NCI-H2196 (cell line): ENCODE measurements around the gene MAP3K19.
"Not testable (repeated sequence)": the region's sequence is repeated elsewhere in the genome, so short reads cannot be mapped to it uniquely, and the experiment has no call there.

Experiments
- DNase-seq: peaks from one replicate; lab custom pipeline; 2025; ENCODE audit not compliant: unreplicated experiment; lab: John Stamatoyannopoulos, UW

The MAP3K19 gene, protein sequence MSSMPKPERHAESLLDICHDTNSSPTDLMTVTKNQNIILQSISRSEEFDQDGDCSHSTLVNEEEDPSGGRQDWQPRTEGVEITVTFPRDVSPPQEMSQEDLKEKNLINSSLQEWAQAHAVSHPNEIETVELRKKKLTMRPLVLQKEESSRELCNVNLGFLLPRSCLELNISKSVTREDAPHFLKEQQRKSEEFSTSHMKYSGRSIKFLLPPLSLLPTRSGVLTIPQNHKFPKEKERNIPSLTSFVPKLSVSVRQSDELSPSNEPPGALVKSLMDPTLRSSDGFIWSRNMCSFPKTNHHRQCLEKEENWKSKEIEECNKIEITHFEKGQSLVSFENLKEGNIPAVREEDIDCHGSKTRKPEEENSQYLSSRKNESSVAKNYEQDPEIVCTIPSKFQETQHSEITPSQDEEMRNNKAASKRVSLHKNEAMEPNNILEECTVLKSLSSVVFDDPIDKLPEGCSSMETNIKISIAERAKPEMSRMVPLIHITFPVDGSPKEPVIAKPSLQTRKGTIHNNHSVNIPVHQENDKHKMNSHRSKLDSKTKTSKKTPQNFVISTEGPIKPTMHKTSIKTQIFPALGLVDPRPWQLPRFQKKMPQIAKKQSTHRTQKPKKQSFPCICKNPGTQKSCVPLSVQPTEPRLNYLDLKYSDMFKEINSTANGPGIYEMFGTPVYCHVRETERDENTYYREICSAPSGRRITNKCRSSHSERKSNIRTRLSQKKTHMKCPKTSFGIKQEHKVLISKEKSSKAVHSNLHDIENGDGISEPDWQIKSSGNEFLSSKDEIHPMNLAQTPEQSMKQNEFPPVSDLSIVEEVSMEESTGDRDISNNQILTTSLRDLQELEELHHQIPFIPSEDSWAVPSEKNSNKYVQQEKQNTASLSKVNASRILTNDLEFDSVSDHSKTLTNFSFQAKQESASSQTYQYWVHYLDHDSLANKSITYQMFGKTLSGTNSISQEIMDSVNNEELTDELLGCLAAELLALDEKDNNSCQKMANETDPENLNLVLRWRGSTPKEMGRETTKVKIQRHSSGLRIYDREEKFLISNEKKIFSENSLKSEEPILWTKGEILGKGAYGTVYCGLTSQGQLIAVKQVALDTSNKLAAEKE (N-terminal part only)

DNA sequence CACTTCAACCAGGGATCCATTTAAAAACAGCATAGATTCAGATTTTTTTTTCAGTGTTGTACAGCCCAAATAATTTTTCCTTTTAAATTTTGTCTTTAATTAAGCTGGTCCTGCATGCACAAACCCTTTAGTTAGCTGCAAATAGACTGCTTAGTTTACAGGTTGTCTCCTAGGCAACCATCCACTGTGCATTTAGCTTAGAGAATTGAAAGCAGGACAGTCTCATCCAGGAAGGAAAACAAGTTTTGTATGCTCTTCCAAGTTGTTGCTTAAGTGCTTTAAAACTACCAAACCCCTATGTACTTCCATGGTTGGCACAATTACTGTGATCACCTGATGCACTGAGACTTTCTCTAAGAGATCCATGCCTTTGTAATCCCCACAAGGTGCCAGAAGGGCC lies at the start of gene MAP3K19:
TSS of gene MAP3K19 (minus strand) at position 148 of the 400 bp plus-strand sequence. CDS start 22,800 bp downstream, outside the sequence.
- DNase-seq: peak; percentile 22

DNA sequence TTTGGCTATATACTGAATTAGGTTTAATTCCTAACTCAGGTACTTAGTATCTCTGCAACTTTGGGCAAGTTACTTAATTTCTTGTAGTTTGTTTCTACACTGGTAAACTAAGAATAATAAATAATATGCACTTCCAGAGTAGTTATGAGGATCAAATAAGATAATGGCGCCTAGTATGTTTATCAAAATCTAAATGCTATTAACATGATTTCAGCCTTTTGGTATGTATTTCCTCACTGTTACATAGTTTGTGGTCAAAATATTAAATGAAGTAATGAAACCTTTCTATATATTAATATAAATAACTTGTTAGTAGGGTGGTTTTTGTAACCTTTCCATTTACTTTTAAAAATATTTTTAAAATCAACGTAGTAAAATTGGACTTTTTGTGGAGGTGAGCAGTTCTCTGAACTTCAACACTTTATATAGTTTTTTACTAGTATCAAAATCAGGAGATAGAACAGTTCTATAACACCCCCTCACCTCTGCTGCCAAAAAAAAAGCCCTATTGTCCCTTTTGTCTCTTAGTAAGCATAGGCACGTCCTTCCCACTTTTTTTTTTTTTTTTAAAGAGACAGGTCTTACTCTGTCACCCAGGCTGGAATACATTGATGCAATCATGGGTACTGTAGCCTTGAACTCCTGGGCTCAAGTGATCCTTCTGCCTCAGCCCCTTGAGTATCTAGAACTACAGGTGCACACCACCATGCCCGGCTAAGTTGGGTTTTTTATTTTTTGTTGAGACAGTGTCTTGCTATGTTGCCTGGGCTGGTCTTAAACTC lies 49.6 kb upstream of the MAP3K19 start:
- no peak for DNase-seq

DNA sequence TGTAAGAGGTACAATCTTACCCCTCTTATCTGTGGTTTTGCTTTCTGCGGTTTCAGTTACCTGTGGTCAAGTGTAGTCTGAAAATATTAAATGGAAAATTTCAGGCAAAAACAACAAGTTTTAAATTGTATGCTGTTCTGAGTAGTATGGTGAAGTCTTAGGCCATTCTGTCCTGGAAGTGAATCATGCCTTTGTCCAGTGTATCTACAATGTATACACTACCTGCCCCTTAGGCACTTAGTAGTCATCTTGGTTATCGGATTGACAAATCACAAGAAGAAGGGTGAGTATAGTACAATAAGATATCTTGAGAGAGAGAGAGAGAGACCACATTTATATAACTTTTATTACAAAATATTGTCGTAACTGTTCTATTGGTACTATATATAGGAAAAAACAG lies 48.3 kb upstream of the MAP3K19 start:
- no peak for DNase-seq

DNA sequence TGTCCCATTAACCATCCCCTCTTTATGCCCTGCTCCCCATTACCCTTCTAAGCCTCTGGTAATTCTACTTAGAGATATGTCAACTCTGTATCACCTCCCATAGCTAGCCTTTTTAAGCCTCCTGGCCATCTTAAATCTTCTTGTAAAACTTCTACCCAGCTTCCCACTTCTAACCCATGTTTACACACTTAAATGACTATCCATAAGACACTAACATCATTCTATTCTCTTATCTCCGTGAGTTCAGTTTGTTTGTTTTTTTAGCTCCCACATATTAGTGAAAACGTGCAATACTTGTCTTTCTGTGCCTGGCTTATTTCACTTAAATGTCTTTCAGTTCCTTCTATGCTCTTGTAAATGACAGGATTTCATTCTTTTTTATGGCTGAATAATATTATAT lies 47.3 kb upstream of the MAP3K19 start:
- DNase-seq: no peak

DNA sequence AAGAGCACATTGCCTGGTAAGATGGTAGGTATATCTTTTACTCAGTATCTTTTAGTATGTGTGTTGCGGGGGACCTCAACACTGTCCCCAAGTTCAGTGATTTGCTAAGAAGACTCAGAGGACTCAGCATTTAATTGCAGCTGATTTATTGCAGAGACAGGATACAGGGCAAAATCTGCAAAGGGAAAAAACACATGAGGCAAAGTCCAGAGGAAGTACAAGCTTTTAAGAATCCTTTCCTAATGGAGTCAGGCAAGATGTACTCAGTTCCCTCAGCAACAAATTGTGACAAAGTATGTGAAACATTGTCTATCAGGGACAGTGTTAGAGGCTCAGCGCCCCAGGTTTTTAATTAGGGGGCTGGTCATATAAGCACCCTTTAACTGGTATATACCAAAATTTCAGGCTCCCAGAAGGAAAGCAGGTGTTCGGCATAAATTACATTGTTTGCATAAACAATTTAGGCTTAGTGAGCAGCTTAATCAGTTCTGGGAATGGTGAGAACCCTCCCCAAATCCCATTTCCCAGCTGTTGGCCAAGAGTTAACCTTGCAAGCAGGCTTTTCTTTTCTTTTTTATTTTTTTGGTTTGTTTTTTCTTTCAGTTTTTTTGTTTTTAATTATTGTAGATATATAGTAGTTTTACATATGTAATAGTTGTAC lies 46.6 kb upstream of the MAP3K19 start:
- no peak for DNase-seq

DNA sequence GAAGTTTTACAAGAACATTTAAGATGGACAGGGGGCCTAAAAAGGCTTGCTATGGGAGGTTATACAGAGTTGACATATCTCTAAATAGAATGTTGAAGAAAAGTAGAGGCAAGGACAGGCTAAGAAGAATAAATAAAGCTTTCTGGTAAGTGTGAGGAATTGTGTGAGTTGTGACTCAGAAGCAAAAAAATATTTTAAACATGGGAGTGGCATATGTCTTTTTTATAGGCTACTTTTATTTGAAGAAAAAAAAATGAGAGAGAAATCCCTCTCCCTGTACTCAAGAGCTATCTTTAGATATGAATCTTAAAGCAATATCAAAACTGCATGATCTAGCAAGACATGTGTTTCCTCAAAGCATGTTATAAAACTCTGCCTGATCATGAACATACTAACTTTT lies 45.9 kb upstream of the MAP3K19 start:
- no peak for DNase-seq

DNA sequence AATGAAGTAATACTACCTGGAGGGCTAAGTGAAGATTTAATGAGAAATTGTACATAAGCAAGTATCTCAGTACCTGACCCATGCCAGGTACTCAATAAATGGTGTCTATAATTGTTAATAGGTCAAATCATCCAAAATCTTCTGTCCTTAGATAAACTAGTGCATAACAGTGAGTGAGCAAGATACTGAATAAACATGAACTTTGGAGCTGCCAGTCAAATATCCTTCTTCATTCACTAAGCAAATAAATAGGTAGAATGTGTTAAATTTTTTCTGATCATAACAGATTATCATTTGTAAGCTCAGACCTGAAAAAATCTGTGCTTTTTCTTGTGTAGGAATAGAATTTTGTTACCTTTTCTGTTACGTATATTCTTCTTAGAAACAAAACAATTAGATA lies 44.4 kb upstream of the MAP3K19 start:
- no peak for DNase-seq

DNA sequence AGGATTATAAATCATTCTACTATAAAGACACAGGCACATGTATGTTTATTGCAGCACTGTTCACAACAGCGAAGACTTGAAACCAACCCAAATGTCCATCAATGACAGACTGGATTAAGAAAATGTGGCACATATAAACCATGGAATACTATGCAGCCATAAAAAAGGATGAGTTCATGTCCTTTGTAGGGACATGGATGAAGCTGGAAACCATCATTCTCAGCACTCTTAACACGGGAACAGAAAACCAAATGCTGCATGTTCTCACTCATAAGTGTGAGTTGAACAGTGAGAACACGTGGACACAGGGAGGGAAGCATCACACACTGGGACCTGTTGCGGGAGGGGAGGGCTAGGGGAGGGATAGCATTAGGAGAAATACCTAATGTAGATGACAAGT lies 42.4 kb upstream of the MAP3K19 start:
- DNase-seq: not testable (repeated sequence)

DNA sequence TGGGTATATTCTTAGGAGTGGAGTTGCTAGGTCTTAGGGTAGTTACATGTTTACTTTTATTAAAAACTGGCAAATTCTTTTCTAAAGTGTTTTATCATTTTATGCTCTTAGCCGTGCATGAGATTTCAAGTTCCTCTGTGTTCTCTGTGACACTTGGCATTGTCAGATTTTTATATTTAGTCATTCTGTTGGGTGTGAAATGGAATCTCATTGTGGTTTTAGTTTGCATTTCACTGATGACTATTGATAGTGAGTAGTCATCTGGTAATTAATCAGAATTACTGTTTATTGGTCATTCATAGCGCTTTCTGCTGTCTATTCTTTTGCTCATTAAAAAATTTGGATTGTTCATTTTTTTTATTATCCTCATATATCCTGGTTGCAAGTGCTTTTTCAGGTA lies 39.0 kb upstream of the MAP3K19 start:
- no peak for DNase-seq

DNA sequence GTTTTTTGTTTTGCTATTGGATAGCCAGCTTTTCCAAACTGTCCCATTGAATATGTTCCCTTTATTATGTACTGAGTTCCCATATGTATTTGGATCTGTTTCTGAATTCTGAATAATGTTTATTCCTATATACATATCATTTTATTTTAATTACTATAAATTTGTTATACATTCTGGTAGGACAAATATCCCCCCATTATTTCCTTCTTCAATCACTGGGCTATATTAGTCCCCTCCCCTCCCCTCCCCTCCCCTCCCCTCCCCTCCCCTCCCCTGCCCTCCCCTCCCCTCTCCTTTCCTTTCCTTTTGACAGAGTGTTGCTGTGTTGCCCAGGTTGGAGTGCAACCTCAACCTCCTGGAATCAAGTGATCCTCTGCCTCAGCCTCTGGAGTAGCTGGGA lies 31.2 kb upstream of the MAP3K19 start:
- no peak for DNase-seq

DNA sequence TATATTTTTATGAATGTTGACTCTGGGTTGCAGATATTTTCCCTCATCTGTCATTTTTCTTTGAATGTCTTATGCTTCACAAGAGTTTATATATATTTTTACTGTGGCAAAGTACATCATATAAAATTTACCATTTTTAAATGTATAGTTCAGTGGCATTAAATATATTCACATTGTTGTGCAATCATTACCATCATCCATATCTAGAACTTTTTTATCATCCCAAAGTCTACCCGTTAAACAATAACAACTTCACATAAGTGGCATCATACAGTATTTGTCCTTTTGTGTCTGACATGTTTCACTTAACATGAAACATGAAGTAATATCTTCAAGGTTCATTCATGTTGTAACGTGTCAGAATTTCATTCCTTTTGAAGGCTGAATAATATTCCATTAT lies 29.3 kb upstream of the MAP3K19 start:
- no peak for DNase-seq

DNA sequence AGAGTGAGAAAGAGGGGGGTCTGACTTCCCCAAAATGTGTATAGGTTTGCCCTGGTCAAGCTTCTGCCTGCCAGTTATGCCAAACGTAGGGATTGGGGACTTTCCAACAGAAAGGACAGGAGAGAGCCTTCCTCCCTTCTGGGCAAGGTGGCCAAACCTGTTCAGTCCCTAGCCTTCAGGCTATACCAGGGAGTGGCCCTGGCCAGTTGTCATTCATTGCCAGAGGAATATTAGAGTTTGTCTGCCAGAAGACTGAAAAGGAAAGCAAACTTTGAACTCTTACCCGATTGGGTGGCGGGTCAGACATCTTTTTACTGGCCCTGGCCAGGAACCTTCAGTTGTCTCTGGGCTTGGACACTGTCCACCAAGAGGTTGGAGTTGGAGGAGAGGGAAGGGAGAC lies 27.0 kb upstream of the MAP3K19 start:
- DNase-seq: no peak

DNA sequence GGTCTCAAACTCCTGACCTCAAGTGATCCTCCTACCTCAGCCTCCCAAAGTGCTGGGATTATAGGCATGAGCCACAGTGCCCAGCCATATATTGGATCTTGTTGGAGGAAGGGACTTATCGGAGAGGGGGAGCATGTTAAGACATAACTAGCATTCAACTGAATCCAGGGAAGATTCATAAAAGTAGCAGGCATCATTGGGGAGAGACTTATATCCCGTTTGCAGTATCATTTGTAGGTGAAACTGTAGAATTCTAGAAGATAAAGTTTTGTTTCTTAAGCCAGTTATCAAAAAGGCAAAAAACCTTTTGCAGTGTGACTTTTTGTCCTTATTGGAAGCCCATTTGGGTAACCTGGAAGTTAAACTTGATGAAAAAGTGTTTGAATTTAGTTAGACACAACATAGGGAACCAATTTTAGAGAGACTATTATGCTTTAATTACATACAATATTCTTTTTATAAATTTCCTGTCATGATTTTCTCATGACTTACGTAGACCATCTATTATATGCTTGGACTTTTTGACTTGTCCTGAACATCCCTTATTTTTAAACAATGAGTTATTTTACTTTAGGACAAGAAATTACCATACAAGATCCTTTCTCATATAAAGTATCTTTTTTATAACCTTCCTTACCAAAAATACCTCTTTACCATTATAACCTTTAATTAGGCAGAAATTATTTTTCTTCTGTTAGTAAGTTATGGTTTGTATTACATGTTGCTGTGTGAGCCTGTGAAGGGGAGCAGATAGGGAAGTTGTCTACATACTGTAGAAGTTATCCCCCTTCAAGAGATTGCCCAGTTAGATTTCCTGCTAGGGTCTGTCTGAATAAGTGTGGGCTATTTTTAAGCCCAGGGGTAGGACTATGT lies 25.1 kb upstream of the MAP3K19 start:
- DNase-seq: peak; percentile 20

DNA sequence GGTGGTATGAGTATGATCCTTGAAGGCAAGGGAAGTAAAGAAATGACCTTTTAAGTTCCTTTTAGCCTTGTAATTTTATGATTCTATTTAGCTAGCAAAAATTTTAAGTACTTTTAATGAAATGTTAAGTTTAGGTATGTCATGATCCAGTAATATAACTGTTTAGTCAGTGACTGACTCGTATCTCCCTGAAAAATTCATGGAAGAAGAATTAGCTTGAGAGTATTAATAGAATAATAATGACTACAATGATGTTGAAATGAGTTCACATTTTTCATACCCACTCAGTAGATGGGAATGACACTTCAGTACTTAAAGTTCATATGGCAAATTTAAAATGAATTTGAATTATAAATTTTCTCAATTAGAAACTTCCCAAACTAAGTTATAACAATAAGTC lies 19.5 kb upstream of the MAP3K19 start:
- DNase-seq: no peak

DNA sequence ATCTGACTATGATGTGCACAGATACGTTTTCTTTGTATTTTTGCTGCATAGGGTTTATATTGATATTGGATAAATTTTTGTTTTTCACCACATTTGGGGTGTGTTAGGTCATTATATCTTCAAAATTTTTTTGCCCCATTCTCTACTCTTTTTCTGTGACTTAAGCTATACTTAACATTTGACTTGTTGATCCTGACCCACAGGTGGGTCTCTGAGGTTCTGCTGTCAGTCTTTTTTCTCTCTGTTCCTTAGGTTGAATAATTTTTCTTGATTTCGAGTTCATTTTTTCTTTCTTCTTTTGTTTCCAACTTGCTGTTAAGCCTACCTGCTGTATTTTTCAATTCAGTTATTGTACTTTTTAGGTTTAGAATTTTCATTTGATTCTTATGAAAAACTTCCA lies 16.9 kb upstream of the MAP3K19 start:
- DNase-seq: no peak

DNA sequence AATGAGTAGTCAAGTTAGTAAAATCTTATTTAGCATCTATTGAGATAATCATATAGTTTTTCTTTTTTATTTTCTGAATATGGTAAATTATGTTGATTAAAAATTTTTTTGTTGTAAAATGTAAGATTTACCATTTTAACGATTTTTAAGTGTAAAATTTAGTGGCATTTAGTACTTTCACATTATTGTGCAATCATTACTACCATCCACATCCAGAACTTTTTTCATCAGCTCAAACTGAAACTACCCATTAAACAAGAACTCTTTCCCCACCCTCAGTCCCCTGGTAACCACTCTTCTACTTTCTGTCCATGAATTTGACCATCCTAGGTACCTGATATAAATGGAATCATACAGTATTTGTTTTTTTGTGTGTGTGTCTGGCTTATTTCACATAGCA lies 16.0 kb upstream of the MAP3K19 start:
- DNase-seq: no peak

DNA sequence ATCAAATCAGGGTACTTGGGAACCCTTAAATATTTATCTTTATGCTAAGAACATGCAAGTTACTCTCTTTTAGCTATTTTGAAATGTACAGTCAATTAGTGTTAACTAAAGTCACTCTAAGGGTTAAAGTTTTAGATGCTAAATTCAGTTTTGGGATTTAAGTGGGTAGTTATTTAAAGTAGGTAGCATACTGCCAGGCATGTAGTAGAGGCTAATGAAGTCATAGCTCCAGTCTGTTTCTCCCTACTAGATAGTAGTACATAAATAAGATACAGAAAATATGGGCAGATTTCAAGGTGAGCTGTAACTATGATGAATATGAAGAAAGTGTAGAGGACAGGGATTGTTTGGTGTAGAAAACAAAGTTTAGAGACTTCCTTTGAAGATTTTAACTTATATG lies 12.3 kb upstream of the MAP3K19 start:
- DNase-seq: no peak

DNA sequence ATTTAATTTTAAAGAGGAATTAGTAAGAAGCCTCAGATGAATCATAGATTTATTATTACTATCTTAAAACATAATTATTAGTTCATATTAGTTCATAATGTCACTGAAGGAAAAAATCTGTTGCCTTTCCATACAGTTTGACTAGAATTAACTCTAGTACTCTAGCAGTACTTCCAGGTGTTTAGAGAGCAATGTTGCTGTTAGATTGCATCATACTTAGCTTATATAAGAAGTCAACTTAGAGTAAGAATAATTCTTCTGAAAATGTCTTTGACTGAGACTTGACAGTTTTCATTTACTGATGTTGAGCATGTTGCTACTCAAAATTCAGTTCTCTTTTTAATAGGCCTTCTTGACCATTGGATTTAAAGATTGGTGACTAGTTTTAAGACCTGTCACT lies 9.5 kb upstream of the MAP3K19 start:
- no peak for DNase-seq

DNA sequence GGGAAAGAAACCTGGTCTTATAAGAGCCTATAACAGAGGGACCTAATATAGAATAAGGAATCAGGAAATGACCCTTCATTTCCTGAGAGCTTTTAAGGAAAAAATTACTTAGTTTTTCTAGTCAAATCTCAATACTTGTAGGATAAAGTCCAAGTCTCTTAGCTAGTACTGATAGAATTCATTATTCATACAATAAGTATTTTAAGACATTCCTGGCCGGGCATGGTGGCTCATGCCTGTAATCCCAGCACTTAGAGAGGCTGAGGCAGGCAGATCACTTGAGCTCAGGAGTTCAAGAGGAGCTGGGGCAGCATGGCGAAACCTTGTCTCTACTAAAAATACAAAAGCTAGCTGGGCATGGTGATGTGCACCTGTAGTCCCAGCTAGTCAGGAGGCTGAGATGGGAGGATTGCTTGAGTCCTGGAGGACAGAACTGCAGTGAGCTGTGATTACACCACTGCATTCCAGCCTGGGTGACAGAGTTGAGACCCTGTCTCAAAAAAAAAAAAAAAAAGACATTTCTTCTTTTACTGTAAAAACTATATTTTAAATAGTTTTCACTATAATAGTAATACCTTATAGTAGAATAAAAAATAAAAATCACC lies 8.0 kb upstream of the MAP3K19 start:
- DNase-seq: no peak
